ACHN (cell line): ENCODE results near the gene IL2RA.
"Not testable (repeated sequence)": the region's sequence is repeated elsewhere in the genome, so short reads cannot be mapped to it uniquely, and the experiment has no call there.

Experiments
- DNase-seq: peaks from one replicate; pipeline ENCODE4 v3.0.0-alpha.2; 2015
- in situ Hi-C: cut with HindIII; loops from 2 replicates; pipeline ENCODE4 v1.10.0; 2017; ENCODE audit warnings: low sequenced_read_pairs, low pct_ligation_motif_present, low pct_unique_long_range_greater_than_20kb

The IL2RA gene

DNA sequence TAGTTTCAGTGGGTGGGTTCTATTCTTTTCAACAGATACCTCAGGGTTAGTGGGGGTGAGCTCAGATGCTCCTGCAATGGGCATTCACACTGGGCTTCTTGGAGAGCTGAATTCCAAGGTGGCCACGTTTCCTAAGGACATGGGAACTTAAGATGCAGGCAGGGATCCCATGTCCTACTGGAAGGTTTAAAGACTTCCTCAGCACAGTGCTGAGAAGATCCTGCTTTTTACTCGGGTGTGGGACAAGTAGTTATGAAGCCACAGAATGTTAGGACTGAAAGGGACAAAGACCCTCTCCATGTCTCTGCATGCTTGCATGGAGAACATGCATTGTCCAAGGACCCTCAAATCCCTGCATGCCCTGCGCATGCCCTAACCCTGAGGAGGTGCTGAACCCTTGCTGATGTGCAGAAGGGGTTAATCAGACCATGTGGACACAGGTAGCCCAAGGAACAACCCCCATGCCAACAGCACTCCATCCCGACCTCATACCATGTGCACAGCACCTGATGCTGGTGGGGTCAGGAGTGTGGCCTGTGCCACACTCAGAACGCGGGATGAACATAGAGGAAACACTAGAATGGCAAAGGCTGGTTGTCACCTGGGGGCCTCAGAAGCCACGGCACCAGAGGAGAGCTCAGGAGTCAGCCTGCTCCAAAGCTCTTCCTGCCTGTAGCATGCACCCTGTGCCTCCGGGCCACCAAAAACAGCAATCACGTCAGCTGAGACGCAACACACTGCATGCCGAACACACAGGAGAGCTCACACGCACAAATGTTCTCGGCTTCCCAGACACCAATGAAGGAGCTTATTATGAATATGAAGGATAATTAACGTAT lies 15.2 kb downstream of the IL2RA start:
- in situ Hi-C loops, result no loop called here
- no peak for DNase-seq

DNA sequence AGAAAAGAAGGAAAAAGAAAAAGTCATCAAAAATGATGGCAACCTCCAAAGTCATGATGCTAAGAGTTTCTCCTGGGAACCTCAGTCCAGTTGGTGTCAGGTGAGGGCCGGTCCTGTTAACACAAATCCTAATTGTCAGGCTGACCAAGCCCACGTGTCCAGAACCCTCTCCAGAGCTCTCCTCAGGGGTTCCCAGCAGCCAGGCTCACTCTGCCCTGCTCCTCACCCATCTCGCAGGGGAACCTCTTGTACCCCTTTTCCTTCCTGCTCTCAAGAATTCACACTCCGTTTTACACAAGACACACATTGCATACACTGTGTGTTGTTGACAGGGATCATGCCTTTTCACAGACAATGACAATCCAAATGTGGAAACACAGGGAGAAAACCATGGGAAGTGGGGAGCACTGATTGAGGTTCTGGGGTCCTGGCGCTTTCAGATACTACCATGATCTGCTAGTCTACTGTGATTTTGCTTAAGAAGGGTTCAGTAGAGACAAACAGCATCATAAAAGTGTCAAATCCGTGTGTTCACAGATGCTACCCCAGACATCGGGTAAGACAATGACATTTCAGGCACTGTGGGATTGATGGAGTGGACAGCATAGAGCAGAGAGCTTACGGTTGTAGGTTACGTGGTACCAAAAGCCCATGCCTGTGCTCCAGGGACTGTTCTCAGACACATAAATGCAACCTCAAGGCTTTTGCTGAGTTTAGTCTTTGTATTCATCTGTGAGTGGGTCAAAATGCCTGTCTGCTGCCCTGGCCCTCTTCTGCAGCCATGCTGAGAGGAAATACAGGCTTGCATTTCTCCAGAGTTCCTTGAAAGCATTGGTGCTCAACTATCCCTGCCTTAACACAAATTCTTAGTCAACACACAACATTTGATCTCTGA lies 16.0 kb downstream of the IL2RA start:
- no peak for DNase-seq
- in situ Hi-C loops, result no loop called here

DNA sequence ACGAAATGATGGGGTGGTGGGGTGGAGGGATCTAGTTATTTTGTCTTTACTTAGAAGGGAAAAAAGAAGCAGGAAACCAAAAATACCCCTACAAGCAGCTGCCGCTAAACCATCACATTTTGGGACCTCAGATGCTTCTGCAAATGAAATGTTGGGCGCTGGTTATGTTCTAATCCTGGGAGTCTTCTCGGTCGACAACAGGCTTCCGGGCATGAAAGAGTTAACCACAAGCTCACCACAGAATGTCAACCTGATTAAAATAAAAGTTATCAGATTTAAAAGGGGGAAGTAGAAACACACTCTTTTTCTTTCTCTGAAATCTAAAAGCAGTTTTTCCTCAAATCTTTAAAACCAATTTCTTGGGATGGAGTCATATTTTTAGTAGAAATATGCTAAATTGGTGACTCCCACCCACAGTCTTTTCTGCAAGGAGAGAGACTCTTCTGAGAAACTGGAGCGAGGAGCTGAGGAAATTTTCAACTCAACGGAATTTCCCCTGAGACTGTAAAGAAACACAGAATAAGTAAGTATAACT lies 16.8 kb downstream of the IL2RA start:
- no peak for DNase-seq
- in situ Hi-C loops, result no loop called here

DNA sequence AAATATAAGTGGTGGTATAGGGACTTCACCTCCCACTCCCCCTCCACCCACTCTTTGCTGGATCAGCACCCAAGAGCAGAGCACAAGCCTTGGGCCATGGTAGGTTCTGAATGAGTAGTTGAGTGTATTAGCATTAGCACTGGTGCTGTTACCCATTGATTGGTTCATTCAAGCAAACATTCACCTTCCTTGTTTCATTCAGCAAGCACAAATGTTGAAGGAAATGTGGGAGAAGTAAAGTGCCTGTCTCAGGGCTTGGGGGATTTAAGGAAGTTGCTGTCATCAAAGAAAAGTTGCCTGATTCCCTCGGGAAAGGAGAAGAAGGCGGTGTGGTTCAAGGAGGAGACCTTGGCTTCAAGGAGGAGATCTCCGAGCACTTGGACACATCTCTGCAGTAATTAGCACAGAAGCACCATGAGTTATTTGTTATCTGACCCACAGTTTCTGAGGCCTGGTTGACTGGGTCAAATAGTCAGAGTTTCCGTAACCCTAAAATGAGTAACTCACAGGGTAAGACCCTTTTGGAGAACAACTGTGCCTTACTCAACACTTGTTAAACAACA lies 17.3 kb downstream of the IL2RA start:
- no peak for DNase-seq
- in situ Hi-C loops, result no loop called here

DNA sequence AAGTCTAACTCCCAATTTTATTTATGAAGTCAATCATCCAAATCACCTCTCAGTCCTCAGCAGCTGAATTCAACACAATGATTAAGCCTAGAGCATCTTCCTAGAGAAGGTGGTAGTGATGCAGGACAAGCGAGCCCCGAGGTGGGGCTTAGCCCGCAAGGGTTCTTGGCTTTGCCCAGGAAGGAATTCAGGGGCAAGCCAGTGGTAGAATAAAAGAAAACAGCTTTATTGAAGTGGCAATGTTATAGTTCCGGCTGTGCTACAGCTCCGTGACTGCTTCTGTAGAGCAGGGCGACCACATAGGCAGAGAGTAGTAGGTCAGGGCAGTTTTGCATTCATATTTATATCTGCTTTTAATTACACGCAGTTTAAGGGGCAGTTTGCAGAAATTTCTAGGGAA lies 18.1 kb downstream of the IL2RA start:
- no peak for DNase-seq
- in situ Hi-C loops, result no loop called here

DNA sequence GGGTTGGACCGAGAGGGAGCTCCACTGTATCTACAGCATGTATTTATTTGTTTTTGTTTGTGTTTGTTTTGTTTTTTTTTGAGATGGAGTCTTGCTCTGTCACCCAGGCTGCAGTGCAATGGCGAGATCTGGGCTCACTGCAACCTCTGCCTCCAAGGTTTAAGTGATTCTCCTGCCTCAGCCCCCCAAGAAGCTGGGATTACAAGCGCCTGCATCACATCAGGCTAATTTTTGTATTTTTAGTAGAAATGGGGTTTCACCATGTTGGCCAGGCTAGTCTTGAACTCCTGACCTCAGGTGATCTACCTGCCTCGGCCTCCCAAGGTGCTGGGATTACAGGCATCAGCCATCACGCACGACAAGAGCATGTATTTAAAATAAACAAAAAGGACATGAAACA lies 18.8 kb downstream of the IL2RA start:
- DNase-seq, in situ Hi-C loops: not testable (repeated sequence)

DNA sequence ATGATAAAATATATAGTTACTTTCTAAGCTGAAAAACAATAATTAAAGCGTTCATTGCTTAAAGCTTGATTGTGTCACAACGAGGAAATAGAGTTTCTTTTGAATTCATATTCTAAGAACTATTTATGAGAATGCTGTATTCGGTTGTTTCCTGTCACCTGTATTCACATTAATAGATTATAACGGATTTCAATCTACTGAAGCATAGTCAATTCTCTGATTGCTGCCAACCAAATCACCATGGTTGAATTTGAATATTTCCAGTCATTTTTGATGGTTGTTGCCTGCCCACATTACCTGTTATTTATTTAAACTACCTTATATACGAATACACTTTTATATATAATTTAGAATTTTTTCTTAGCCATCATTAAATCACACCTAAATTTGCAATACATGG lies 22.0 kb downstream of the IL2RA start:
- DNase-seq, result no peak
- in situ Hi-C loops, result no loop called here

DNA sequence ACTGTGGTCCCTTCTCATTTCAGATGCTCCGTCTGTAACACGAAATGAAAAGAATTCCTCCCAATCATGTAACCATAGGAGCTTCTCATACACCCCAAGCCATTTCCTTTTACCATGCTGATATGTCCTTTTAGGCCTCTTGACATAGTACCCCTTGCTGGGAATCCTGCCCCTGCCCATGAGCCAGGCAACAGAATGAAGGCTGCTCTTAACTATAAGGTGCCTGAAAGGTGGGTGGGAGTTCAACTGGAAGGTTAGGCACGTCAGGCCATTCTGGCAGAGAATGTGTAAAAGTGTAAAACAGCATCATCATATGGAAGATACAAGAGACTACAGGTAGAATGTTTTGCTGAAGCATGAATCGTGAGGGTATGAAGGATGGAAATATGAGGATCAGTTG lies 22.5 kb downstream of the IL2RA start:
- no peak for DNase-seq
- in situ Hi-C loops, result no loop called here

DNA sequence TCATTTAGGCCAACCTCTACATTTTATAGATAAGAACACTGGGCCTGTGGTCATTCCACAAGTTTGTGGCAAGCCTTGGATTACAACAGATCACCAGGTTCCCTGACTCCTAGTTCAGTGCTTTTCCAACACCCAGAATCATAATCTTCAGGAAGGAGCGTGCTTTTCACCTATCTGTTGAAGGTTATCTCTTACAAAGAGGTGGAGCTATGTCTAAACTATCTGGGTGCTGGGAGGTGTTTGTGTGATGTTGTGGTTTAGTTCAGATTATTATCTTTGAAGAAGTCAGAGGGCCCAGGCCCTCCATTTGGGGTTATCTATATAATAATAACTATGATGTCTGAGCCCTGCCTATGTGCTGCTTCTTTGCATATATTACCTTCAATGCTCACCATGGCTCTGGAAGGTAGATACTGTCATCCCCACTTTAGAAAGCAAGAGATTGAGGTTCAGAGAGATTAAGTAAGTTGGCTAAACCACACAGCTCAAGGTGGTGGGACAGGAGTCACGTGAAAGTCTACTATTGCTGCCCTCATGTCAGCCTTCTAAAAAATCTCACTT lies 24.0 kb downstream of the IL2RA start:
- no peak for DNase-seq

DNA sequence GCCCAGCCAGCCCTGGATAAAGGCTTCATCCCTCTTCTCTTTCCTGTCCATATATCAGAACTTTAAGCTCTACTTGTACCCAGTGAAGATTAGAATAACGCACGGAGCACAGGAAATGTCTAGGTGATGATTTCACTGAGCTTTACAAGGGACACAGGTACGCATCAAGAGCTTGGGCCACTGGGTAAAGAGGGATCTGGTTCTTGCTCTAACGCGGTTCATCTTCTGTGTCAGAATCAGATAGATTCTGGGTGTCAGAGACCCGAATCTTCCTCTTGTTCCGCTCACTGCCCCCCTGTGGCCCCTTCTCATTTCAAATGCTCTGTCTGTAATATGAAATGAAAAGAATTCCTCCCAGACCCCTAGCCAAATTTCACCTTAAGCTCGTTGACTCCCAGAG lies 24.7 kb downstream of the IL2RA start:
- in situ Hi-C loops, result no loop called here

More for the DNA sequence above, 24.0 kb downstream of the IL2RA start:
- in situ Hi-C loops, result no loop called here

DNA sequence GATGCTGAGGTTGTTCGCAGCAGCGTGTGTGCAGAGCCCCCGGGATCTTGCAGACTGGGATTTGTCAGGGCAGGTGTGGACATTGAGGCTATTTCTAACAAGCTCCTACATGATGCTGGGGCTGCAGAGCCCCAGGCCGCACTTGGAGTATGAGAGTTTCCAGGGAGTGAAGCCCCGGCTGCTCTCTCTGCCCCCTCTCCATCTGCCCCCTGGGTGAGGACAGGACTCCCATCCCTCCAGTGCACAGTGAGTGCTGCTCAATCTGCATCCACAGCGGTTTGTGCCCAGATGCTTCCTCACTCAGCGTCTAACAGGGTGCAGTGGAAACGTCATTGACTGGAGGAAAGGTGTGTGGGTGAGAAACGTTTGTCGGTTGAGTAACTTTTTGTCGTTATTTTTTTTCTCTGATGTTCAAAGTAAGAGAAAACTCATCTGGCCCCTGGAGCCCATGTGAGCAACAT lies 25.3 kb downstream of the IL2RA start:
- no peak for DNase-seq
- in situ Hi-C loops, result no loop called here

More for the DNA sequence above, 24.7 kb downstream of the IL2RA start:
- no peak for DNase-seq

DNA sequence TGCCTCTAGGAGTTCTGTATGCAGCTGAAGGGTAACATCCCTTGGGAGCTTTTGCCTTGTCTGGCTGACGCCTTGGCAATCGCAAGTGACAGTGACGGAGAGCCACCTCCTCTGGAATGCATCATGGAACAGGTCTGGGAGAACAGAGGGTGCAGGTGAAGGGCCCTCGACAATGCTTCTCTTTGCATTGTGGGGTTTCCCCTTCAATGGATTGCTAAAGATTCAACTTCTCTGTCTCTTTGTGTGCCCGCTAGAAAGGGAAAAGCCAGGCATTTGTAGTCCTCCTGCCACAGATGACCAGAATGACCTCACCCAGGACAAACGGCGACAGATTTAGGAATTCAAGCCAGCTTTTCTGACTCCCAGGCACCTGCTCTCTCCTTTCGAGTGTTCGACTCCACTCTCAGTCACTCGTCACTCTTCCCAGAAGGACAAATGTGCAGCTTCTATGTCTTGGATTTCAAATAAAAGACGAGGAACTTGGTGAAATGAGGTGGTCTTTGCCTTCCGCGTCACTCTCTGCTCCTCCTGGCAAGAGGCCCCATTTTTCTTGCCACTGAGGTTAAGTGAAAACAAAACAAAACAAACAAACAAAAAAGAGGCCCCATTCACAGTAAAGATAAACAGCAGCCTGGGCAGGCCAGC lies 26.1 kb downstream of the IL2RA start:
- in situ Hi-C loops, result no loop called here
- no peak for DNase-seq

DNA sequence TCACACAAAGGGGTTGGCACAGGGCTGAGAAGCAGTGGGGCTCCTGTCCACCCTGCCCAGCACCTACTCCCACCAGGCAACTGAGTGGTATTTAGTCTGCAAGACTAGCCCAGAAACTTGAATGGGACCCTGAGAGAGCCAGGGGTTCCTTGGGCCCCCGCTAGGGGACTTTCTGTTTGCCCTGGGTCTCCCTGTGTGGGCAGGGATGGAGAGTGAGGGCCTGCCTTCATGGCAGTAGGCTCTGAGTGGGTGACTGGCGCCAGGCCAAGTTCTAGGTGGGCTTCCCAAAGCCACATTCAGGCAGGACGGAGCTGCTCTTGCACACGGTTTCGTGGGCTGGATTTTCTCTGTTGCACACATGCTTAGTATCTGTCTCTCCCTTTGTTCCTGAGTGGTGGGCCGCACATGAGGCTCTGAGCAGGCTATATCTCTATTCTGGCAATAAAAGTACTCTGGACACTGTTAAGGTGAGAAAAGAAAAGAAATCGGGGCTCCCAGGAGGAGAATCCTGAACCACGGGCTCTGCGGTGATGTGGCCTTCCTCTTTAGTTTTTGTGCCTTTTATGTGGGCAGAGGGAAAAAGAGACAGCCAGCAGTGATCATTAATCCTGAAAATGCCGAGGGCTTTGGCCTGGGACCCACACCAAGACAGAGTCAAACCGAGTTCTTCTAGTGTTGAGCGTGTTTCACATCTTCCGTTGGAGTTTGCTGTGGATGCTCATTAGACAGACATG lies 26.9 kb downstream of the IL2RA start:
- in situ Hi-C loops, result no loop called here
- DNase-seq, result no peak

DNA sequence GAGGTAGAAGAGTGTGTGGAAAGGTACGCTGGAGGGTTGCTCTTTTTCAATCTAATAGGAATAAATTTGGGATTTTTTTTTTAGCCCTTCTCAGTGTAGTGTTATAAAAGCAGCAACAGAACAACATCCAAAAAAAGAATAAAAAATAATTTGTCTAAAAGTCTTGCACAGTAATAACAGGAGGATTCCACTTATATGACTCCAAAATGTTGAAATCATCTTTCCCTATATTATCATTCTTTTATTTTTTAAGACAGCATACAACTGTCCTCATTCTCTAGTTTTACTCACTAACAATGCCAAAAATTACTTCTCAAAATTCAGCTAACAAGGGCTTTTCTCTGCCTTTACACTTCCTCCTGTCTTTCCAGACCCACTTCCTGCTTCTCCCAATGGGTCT lies 27.8 kb downstream of the IL2RA start:
- in situ Hi-C loops, result no loop called here
- DNase-seq, result no peak

DNA sequence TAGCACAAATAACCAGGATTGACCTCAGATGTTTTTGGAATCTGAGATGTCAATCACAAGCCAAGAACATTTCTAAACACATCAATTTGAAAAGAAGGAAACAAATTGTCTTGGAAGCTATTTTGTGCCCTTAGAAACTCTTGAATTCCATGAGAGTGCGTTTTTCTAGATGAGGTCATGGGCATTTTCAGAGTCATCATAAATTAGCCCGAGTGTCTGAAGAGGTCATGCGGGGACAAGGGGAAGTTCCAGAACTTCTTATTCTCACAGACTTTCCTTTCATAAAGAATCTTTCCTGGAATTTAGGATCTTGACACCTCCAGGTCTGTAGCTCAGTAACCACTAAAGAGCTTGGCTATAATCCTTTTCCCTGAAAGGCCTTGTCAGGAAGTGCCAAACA lies 28.2 kb downstream of the IL2RA start:
- in situ Hi-C loops, result no loop called here
- DNase-seq, result no peak

DNA sequence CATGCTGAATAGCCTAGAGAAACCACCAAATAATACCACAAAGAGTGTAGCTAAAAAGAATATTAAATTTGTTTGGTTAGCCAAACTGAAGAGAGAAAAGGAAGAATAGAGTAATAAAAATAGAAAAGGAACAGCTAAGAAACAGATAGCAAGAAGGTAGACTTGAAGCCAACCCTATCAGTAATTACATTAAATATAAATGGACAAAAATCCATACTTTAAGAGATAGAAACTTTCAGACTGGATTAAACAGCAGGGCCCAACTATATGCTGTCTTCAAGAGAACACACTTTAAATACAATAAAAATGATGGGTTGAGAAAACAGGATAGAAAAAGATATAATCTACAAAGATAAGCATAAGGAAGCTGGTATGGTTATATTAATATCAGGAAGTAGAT lies 31.2 kb downstream of the IL2RA start:
- in situ Hi-C loops, result no loop called here
- DNase-seq, result no peak

DNA sequence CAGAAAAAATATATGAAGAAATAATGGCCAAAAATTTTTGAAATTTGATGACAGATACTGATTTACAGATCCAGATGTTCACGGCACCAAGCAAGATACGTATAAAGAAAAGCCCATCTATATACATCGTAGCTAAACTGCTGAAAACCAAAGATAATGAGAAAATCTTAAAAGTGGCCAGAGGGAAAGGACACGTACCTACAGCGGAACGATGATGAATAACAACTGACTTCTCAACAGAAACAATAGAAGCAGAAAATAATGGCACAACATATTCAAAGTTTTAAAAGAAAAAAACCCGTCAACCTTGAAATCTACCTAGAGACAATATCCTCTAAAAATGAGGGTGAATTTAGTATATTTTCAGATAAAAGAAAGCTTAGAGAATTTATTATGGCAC lies 31.9 kb downstream of the IL2RA start:
- in situ Hi-C loops, result no loop called here

DNA sequence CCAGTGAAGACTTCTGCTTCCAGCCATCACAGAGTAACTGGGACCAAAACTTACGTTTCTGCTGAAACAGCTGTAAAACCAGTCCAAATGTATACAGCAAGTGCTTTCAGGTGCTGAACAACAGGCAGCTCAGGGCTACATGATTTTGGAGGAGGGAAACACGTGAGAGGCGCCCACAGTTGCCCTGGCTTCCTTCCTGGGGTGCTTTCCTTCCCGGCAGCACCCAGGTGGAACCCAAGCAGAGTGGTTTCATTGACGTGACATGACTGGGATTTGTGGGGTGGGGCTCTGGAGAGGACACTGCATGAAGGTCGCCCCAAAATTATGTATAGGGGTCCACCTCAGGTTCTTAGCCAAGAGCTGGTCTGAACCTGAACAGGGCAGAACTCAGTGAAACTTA lies 34.2 kb downstream of the IL2RA start:
- in situ Hi-C loops, result no loop called here
- DNase-seq, result no peak

More for the DNA sequence above, 31.9 kb downstream of the IL2RA start:
- no peak for DNase-seq
